ENCODE measurements around the gene DDX1. TPM values are rescaled to one million over a fixed set of nuclear protein-coding genes. Genes with fewer than 3 reads are reported as not detected.

DDX1 gene
- total RNA-seq, 1 experiment from 2014 or later = 163 TPM

DNA sequence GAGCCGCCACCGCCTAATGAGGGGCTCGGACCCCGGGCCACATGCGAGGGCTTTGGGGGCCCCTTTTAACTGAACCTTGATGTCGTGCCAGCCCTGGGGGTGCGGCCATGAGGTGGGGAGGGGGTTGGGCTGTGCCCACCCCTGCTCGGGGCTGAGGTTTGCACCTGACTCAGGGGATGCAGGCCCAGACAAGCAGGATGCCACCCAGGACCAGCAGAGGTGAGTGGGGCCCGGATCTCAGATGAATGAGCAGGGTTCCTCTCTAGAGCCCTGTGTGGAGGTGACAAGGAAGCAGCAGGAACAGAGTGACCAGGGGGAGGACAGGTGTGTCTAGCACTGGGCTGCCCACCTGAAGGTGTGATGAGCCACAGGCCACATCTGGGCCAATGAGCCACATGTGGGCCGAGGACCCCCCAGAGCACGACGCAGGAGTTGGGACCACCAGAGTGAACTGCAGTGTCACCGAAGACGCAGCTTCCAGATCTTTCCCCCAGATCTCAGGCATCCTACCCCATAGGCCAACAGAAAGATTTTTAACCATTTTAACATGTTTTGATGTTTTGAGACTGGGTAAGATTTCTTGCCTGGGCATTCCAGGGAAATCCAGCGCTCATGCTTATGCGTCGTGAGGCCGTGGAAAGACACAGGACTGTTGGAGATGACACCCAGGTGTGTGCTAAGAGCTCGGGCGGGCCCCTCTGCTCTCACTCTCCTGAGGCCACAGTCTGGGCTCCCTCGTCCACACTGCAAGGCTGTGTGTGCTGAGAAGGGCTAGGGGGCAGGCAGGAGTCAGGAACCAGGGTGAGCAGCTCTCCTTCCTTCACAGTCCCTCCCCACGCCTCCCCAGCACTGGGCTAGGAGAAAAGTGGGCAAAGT lies 73.6 kb downstream of the DDX1 start:
- CTCF ChIA-PET = no interaction called here
- no peaks in the 10 kb centered on the region for H3K36me3 ChIP-seq (ENCODE audit: control insufficient read depth, insufficient read depth, low read length)
- no peaks in the 10 kb centered on the region for H3K9me3 ChIP-seq
- intact Hi-C loops (cut with micrococcal nuclease; ENCODE audit: unreplicated experiment) = loop anchor here (1.0 to 5.0 kb wide), 3 partner anchors 9 to 102 kb away; no protein-coding TSS in a partner anchor
- Mint-ChIP-seq H3K36me3 (ENCODE audit: insufficient read depth, unreplicated experiment) (no peaks in the 10 kb centered on the region), H3K9me3 (ENCODE audit: unreplicated experiment) (no peaks in the 10 kb centered on the region), H3K27me3 (ENCODE audit: insufficient read depth, unreplicated experiment) (no peaks in the 10 kb centered on the region), H3K27ac (ENCODE audit: unreplicated experiment) (no peak overlapping the region), H3K4me1 (ENCODE audit: low read depth, unreplicated experiment) (peaks cover 22% of the 10 kb centered on the region), H3K4me3 (ENCODE audit: unreplicated experiment) (no peak overlapping the region)
- TF ChIP-seq, protein P1, sequence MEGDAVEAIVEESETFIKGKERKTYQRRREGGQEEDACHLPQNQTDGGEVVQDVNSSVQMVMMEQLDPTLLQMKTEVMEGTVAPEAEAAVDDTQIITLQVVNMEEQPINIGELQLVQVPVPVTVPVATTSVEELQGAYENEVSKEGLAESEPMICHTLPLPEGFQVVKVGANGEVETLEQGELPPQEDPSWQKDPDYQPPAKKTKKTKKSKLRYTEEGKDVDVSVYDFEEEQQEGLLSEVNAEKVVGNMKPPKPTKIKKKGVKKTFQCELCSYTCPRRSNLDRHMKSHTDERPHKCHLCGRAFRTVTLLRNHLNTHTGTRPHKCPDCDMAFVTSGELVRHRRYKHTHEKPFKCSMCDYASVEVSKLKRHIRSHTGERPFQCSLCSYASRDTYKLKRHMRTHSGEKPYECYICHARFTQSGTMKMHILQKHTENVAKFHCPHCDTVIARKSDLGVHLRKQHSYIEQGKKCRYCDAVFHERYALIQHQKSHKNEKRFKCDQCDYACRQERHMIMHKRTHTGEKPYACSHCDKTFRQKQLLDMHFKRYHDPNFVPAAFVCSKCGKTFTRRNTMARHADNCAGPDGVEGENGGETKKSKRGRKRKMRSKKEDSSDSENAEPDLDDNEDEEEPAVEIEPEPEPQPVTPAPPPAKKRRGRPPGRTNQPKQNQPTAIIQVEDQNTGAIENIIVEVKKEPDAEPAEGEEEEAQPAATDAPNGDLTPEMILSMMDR (IDR thresholded peaks at IDR 0.05; ENCODE audit: insufficient read depth in 1 of 2, low read depth in 1 of 2, low read length in 1 of 2, severe bottlenecking in 1 of 2, unreplicated experiment in 1 of 2) = peak in 1 of 2 experiments; percentile 37
- no TSS peak for BruUV-seq (replicated peaks)
- POLR2A ChIA-PET = no interaction called here
- DNase-seq = peak; percentile 53 to 74
- H3K4me1 ChIP-seq = peaks cover 27% of the 10 kb centered on the region; the same call in 1 of the 2 replicates
- no peak overlapping the region for H3K4me3 ChIP-seq (ENCODE audit: low read depth, low read length)
- no peaks in the 10 kb centered on the region for H3K27me3 ChIP-seq (replicated peaks; ENCODE audit: control insufficient read depth, insufficient read depth, low read length)

DNA sequence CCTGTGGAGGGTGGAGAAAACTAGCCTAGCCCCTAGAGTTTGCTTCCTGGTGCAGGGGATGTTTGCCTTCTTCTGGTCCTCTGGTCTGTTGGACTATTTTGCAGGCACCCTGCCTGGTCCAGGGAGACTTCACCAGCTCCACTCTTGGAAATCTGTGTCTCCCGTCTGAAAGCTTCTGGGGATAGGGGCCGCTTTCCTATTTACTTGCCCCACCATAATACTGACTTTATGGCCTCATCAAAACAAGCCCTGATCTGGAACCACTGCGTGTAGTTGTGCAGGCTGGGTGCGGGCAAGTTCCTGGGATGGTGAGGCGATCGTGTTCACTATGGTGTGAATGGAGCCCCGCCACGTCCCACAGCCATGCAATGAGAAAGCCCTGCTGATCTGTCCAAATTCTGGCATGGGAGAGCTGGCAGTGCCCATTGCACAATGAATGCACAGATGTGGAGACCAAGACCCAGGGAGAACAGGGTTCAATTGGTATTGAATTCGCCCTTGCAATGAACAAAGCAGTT lies 74.3 kb downstream of the DDX1 start:
- Mint-ChIP-seq H3K27ac (ENCODE audit: unreplicated experiment) (no peak overlapping the region), H3K27me3 (ENCODE audit: insufficient read depth, unreplicated experiment) (no peaks in the 10 kb centered on the region), H3K9me3 (ENCODE audit: unreplicated experiment) (no peaks in the 10 kb centered on the region), H3K4me3 (ENCODE audit: unreplicated experiment) (no peak overlapping the region), H3K36me3 (ENCODE audit: insufficient read depth, unreplicated experiment) (no peaks in the 10 kb centered on the region), H3K4me1 (ENCODE audit: low read depth, unreplicated experiment) (peaks cover 22% of the 10 kb centered on the region)
- intact Hi-C loops (cut with micrococcal nuclease; ENCODE audit: unreplicated experiment) = loop anchor here (1.0 to 5.0 kb wide), 3 partner anchors 8 to 101 kb away; no protein-coding TSS in a partner anchor
- ChIA-PET POLR2A (no interaction called here), CTCF (no interaction called here)
- no TSS peak for BruUV-seq (replicated peaks)
- Histone ChIP-seq H3K4me3 (ENCODE audit: low read depth, low read length) (no peak overlapping the region), H3K27me3 (replicated peaks; ENCODE audit: control insufficient read depth, insufficient read depth, low read length) (no peaks in the 10 kb centered on the region), H3K36me3 (ENCODE audit: control insufficient read depth, insufficient read depth, low read length) (no peaks in the 10 kb centered on the region), H3K9me3 (no peaks in the 10 kb centered on the region), H3K4me1 (peaks cover 27% of the 10 kb centered on the region; the same call in 1 of the 2 replicates)
- TF ChIP-seq, protein P1 (IDR thresholded peaks at IDR 0.05; ENCODE audit: insufficient read depth in 1 of 2, low read depth in 1 of 2, low read length in 1 of 2, severe bottlenecking in 1 of 2, unreplicated experiment in 1 of 2) = no peak
- no peak for DNase-seq

DNA sequence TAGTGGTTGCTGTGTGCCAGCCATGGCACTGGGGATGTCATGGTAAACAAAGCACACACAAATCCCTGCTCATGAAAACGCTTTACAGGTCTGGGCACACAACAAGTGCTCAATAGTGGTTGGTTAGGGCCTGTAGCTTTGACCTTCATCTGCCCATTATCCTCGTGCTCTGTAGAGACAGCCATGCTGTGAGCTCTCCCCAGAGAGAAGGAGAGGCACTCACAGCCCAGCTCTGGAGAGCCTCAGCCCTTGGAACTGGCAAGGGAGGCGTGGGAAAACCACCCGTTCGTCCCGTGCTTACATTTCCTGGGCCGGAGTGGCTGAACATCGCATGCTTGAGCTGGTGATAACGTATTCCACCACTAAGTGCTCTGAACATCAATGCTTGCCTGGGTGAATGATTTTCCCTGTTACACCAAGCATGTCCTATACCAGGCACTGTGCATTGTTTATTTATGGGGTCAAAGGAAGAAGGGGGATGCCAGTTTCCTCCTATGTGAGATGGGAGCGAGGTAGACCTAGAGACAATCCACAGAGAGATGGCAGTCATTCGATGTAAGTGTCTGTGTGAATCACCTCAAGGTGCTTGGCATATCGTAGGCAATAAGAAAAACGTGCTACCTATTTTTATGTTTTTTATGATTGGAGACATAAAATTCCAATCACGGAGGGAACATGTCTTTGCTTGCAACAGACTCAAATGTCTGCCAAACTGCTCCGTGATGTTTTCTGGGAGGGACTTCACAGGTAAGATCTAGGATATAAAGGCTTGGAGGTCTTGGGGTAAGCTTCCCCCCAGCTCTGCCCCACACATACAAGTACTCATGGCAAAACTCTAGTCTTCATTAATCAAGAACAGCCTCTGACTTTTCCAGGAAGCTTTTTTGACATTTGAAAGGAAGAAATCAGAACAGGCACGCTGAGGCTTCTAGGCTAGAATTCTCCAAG lies 75.5 kb downstream of the DDX1 start:
- BruUV-seq (replicated peaks) = no TSS peak
- Mint-ChIP-seq H3K36me3 (ENCODE audit: insufficient read depth, unreplicated experiment) (no peaks in the 10 kb centered on the region), H3K27me3 (ENCODE audit: insufficient read depth, unreplicated experiment) (no peaks in the 10 kb centered on the region), H3K27ac (ENCODE audit: unreplicated experiment) (no peak overlapping the region), H3K4me1 (ENCODE audit: low read depth, unreplicated experiment) (peaks cover 22% of the 10 kb centered on the region), H3K9me3 (ENCODE audit: unreplicated experiment) (no peaks in the 10 kb centered on the region), H3K4me3 (ENCODE audit: unreplicated experiment) (no peak overlapping the region)
- Histone ChIP-seq H3K4me3 (ENCODE audit: low read depth, low read length) (no peak overlapping the region), H3K4me1 (peaks cover 27% of the 10 kb centered on the region; the same call in 1 of the 2 replicates), H3K9me3 (no peaks in the 10 kb centered on the region), H3K36me3 (ENCODE audit: control insufficient read depth, insufficient read depth, low read length) (no peaks in the 10 kb centered on the region), H3K27me3 (replicated peaks; ENCODE audit: control insufficient read depth, insufficient read depth, low read length) (no peaks in the 10 kb centered on the region)
- ChIA-PET POLR2A (no interaction called here), CTCF (interaction anchor here (0.7 kb wide), 1 partner anchor 81 kb away, joined by 3 read pairs; no protein-coding TSS in a partner anchor)
- no peak for DNase-seq
- TF ChIP-seq, protein P1 (IDR thresholded peaks at IDR 0.05; ENCODE audit: insufficient read depth in 1 of 2, low read depth in 1 of 2, low read length in 1 of 2, severe bottlenecking in 1 of 2, unreplicated experiment in 1 of 2) = no peak
- intact Hi-C loops (cut with micrococcal nuclease; ENCODE audit: unreplicated experiment) = loop anchor here (5.0 kb wide), 2 partner anchors 65 to 100 kb away; no protein-coding TSS in a partner anchor

All from Caco-2 (cell line).